Stimulated activated CD4-positive, alpha-beta T cell treated with anti-CD3 and anti-CD28 coated beads, Interleukin-4, amount 100 ng/mL, for 48 hours (primary cell): ENCODE results near the gene STARD8.
"Not testable (repeated sequence)": the region's sequence is repeated elsewhere in the genome, so short reads cannot be mapped to it uniquely, and the experiment has no call there.

Experiments used
- DNase-seq, 2 donors: peaks; one replicate each; pipeline ENCODE4 v3.0.0-alpha.2; 2020; ENCODE audit warnings: low read depth in 2 of 2

Gene STARD8, protein sequence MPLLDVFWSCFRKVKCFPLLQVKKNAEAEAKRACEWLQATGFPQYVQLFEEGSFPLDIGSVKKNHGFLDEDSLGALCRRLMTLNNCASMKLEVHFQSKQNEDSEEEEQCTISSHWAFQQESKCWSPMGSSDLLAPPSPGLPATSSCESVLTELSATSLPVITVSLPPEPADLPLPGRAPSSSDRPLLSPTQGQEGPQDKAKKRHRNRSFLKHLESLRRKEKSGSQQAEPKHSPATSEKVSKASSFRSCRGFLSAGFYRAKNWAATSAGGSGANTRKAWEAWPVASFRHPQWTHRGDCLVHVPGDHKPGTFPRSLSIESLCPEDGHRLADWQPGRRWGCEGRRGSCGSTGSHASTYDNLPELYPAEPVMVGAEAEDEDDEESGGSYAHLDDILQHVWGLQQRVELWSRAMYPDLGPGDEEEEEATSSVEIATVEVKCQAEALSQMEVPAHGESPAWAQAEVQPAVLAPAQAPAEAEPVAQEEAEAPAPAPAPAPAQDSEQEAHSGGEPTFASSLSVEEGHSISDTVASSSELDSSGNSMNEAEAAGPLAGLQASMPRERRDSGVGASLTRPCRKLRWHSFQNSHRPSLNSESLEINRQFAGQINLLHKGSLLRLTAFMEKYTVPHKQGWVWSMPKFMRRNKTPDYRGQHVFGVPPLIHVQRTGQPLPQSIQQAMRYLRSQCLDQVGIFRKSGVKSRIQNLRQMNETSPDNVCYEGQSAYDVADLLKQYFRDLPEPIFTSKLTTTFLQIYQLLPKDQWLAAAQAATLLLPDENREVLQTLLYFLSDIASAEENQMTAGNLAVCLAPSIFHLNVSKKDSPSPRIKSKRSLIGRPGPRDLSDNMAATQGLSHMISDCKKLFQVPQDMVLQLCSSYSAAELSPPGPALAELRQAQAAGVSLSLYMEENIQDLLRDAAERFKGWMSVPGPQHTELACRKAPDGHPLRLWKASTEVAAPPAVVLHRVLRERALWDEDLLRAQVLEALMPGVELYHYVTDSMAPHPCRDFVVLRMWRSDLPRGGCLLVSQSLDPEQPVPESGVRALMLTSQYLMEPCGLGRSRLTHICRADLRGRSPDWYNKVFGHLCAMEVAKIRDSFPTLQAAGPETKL

DNA sequence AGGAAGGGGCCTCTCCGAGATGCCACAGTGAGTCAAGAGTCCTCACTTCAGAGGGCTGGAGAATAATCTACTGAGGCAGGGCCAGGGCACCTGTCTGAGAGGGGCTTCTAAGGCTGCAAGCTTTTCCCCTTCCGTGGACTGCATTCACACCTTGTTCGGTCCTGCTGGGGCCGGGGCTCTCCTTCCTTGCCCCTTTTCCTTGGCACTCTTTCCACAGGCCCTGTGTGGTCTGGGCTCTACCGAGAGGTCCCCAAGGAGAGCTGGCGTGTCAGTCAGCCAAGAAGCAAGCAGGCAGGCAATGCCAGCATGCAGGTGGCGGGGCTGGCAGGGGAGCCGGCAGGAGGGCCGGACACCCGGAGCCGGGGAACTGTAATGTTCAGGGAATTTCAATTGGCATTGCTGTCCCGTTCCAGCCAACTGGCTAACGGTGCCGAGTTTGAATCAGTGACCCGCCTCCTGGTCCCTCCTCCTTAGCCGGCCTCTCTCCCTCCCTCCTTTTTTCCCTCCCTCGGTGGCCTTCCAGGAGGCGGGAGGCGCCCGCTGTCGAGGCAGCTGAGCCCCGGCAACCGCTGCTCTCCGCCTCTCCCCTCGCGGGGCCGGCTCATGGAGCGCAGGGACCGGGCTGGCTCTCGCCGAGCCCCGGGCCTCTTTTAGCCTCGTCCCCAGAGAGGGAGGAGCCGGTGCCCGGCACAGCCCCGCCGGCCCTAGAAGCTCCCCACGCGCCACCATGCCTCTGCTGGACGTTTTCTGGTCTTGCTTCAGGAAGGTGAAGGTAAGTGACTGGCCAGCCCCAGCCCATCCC is at the start of gene STARD8:
Gene STARD8 (plus strand): TSS at position 511 of the 802 bp plus-strand sequence. CDS start 217 bp downstream, at position 728.
- no peak for DNase-seq

DNA sequence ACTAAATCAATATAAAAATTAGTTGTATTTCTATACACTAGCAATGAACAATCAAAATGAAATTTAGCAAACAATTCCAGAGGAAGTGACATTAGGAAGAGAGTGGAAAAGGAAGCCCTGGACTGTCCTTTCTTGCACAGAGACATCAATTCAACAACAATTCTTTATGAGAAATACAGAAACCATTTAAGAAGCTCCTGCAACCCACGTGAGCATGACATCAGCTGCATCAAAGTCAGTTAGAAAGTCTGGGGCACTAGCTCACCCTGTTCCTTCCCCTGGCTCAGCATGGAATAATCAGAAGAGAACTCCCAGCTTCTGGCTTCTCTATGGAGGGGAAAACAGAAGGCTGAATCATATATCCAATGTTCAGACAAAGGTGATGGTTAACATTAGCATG is 48.6 kb upstream of the STARD8 start:
- DNase-seq: no peak

DNA sequence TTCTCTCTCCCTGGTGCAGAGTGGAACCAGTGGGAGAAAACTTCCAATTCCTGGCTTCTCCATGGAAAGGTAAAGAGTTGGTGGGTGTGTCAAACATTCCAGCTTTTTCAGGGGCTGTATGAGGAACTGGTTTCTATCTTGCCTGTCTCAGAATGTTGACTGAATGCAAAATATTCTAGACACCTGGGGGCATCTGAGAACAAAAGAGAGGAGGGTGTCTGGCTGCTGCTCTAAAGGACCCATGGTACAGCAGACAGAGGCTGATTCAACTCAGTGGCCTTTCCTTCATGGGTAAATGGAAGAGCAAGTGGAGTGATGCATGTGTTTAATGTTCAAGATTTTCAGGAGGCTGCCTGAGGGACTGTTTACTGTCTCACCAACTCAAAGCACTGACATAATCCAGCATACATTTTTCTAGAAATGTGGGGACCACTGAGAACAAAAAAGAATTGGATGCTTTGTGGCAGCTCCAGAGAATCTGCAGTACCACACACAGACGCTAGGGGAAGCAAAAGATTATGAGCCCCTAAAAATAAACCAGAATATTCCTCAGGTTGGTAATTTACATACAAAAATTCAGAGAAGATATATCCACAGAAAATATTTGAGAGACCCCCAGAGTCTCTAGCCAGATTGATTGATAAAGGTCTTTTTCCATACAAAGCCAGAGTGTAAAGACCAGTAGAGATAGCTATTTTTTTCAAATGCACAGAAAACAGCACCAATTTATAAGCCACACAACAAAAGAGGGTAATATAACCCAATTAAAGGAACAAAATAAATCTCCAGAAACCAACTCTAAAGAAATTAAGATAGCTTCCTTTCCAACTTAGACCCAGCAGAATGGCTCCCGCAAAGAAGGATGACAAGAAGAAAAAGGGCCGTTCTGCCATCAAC is 48.0 kb upstream of the STARD8 start:
- no peak for DNase-seq

DNA sequence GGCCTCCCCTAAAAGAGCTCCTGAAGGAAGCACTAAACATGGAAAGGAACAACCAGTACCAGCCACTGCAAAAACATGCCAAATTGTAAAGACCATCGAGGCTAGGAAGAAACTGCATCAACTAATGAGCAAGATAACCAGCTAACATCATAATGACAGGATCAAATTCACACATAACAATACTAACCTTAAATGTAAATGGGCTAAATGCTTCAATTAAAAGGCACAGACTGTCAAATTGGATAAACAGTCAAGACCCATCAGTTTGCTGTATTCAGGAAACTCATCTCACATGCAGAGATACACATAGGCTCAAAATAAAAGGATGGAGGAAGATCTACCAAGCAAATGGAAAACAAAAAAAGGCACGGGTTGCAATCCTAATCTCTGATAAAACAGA is 43.2 kb upstream of the STARD8 start:
- DNase-seq: not testable (repeated sequence)

DNA sequence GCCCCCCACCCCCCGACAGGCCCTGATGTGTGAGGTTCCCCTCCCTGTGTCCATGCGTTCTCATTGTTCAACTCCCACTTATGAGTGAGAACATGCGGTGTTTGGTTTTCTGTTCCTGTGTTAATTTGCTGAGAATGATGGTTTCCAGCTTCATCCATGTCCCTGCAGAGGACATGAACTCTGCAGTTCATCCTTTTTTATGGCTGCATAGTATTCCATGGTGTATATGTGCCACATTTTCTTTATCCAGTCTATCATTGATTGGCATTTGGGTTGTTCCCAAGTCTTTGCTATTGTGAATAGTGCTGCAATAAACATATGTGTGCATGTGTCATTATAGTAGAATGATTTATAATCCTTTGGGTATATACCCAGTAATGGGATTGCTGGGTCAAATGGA is 32.7 kb upstream of the STARD8 start:
- not testable (repeated sequence) for DNase-seq

DNA sequence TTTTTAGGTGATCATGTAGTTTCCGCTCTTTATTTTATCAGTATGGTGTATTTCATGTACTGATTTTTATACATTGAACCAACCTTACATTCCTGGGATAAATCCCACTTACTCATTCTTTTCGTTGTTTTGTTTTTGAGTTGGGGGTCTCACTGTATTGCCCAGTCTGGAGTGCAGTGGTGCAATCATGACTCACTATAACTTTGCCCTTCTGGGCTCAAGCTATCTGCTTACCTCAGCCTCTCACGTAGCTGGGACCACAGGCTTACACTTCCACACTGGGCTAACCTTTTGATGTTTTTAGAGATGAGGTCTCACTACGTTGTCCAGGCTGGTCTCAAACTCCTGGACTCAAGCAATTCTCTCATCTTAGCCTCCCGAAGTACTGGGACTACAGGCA is 19.5 kb upstream of the STARD8 start:
- DNase-seq: no peak

DNA sequence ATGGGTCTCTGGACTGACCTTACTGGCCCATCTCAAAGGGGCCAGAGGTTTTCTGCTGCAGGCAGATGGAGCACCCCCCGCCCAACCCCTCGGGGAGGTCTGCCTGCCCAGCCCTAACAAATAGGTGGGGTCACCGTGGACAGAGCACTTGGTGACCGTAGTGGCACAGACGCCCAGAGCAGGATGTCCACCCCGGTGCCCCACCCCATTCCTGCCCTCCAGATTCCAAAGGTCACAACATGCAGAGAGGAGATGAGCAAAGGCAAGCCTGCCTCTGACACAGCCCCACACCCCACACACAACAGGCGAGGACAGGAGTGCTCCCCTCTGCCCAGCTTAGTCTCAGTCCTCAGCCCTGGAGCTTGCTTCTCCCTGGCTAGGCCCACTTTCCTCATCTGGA is 17.5 kb upstream of the STARD8 start:
- not testable (repeated sequence) for DNase-seq

DNA sequence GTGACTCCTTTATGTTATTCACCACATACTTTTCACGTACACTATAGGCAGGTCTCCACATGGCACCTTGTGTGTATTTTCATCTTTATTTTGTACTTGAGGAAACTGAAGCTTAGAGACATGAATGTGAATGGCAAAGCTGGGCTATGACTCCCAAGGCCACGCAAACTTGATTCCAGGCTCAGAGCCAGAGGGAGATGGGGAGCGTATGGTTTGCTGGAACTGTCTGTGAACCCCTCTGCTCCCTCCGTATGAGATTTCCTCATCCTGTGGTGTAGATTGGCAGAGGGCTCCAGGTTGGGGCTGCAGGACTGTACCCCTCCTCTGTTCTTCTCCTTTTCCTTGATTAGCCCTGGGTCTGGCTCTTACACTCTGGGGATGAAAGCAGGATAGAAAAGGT is 16.1 kb upstream of the STARD8 start:
- no peak for DNase-seq

DNA sequence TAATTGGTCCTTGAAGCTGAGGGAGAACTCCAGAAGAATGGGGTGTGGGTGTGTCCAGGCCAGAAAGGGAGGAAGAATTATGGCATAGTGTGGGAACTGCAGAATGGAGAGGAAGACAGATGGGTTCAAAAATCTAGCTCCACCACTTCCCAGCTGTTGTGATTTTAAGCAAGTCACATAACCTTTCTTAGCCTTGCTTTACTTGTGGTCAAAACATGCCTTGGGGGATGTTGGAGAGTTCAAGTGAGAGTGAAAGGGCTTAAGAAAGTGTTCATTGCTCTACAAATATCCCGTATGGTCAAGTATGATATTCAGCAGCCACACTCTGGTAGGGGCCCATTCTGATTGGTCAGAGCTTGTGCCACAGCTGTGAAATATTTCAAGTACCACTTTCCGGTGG is 15.0 kb upstream of the STARD8 start:
- DNase-seq: no peak

DNA sequence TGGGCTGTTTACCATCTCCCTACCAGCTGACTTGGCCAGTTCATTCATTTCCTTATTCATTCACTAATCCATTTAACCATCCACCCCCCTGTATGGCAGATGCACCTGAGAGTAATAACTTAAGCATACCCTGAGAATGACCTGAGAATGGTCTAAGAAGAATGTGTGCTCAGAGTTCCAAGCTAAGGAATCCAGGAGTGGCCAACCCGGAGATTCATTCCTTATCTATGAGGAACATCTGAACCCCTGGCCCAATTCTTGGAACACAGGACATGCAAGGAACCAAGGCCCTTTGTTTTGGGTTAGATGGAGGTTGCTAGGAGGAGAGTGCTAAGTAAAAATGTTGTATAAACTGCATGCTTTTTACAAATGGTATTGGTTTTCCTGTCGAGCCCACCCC is 13.5 kb upstream of the STARD8 start:
- DNase-seq: no peak

DNA sequence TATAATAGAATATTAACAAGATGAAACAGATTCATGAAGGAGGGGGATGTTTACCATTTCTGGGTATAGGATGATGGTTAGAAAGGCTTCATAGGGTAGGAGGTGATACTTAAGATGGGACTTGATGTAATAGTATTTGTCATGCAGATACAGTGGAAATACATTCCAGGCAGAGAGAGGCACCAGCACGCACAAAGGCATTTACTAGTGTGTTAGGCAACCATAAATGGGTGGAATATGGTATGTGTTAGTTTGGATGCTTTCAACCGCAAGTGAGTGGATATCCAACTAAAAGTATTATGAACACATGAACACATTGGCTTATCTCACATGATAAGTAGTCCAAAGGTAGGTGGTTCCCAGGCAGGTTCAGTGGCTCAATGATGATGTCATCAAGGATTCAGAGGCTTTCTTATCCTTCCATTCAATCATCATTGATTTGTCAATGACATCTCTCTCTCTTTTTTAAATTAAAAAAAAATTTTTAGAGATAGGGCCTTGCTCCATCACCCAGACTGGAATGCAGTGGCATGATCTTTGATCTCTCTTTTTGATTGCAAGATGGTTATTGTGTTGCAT is 12.7 kb upstream of the STARD8 start:
- no peak for DNase-seq

DNA sequence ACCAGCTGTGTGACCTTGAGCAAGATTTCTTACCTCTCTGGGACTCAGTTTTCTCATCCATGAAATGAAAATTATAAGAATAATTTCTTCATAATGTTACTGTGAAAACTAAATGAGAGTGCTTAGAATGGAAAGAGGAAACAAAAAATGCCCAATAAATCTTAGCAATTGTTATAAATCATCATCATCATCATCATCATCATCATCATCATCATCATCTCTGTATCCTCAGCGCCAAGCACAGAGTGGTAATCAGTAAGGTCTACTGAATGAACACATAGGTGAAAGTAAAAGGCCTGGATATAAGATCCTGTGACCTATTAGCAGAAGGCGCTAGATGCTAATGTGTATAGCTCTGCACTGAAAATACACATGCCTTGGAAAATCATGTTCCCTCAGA is 6.8 kb upstream of the STARD8 start:
- DNase-seq: no peak

DNA sequence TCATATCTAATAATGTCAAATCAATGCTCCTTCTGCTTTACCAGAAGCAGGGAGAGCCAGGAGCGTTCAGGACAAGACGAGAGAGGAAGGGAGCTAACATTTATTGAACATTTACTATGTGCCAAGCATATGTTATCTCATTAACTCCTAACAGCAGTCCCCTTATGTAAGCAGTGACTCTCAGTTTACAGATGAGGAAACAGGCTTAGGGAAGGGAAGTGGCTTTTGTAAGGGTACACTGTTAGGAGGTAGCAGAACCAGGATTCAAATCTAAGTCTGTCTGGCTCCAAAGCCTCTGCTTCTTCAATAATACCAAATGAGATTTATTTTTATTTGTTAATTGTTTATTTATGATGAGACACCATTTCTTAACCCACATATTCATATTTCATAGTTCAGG is 2.6 kb upstream of the STARD8 start:
- DNase-seq: no peak

DNA sequence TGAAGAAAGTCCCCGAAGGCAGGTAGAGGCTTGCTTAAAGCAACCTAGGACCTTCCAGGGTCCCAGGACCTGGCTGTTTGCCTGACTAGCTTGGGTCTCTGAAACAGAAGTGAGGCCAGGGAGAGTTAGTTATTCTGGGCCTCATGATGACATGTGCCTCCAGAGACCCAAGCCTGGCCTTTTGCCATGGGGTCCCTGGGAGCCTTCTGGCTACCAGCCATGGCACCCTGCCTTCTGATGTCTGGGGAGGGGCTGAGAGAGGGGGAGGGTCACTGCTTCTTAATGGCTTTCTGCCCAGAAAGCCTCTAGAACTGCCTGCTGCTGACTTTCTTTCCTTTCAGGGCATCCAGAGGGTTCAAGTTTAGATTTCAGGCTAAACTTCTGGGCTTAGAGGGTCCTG is 1.0 kb upstream of the STARD8 start:
- no peak for DNase-seq

DNA sequence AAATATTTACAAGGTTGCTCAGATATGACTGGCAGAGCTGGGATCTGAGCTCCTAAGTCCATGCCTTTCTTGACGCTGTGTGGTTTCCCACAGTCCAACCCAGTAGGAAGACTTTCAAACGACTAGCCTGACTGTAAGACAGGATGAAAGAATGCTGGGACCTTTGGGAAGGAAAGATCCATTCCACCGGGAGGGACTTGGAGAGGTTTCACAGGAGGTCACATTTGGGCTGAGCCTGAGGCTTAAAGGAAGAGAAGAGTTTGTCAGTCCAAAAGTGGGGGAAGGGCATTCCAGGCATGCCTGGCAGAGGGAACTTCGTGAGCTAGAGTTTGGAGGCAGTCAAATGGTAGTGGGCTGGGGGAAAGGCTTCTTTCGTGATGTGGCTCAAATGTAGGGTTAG is 1.5 kb downstream of the STARD8 start:
- no peak for DNase-seq

DNA sequence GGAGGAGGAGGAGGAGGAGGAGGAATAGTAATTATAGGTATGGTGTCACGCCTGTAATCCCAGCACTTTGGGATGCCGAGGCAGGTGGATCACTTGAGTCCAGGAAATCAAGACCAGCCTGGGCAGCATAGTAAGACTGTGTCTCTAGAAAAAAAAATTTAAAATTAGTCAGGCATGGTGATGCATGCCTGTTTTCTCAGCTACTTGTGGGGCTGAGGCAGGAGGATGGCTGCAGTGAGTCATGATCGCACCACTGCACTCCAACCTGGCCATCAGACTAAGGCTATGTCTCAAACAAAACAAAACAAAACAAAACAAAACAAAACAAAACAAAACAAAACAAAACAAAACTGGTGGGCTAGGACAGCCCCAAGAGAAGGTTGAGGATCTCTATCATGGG is 3.0 kb downstream of the STARD8 start:
- no peak for DNase-seq

DNA sequence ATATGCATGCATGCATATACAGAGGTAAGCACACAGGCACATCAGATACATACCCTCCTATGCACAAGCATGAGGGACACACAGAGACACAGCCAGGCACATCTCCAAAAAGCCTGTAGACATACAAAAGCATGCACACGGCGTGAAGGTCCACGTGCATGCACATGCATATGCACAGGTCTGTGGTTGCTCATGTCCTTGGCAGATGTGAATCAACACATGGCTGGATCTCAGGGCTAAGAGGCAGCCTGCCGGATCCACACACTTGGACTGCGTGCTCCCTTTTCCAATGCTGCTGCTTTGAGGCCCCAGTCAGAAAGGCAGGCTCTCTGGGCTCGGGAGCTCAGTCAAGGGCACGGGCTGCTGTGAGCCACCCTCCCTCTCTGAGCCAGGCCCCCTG is 3.6 kb downstream of the STARD8 start:
- DNase-seq: no peak

DNA sequence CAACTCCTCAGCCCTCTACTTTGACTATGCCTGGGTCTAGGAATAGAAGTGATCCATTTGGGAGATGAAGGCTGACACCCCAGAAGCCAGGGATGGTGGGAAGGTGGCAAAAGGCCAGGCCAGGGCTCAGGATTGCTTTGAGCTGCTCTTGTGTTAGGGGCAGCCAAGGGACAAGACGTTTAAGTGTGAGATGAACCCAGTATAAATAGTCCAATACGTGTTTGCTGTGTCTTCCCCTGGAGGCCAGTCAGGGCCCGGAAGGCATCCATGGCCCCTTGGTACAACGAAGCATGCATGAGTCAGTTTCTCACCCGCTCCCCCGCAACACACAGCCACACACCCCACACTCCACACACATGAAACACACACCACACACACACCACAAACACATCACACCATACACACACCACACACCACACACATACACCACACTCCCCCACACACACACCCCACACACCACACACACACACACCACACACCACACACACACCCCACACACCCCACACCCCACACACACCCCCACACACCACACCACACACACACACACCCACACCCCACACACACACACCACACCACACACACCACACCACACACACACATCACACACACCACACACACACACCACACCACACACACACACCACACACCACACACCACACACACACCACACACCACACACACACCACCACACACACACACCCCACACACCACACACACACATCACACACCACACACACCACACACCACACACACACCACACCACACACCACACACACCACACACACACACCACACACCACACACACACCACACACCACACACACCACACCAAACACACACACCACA is 5.1 kb downstream of the STARD8 start:
- DNase-seq: no peak

DNA sequence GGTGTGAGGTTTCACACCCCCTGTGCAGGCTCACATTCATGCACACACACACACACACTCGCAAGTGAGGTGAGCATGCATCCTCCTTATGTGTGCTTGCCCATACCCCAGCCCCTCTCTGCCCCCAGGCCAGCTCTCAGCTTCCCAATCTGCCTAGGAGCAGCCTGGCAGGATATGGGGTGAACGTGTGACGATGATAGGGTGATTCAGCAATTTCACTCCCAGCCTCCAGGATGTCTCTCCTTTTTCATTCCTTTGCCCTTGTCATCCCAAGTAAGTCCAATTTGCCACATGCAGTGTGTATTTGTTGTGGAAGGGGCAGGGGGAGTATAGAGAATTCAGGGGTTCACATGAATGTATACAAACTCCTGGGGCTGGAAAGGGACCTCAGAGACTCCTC is 7.2 kb downstream of the STARD8 start:
- DNase-seq: no peak
